ENCODE measurements around the gene BMPR1B.

BMPR1B gene

DNA sequence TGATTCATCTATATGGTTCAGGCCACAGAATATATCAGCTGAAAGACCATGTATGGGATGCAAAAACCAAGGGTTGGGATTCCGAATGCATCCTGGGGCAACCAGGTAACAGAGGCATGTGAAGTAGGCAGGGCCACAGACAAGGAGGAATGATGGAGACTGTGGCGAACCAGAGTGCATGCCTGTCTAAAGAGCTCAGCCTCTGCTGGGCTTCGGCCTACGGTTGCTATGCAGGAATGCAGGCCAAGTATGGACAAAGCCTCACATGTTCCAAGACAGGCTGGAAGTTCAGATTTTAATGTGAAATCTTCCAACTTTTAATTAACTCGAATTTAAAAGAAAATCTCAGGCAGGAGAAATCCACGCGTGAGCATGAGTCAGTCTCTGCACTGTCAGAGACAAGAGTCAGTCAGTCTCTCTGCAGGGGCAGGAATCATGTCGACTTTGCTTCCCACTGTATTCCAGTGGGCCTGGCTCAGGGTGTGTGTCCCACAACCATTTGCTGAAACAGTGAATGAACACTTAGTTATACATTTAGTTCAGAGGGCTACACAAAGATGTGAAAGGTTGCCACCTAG lies 446.6 kb downstream of the BMPR1B start:
- DNase-seq, result no peak

GRCh38 chr4:95204873-95205272 lies 447.1 kb downstream of the BMPR1B start:
- DNase-seq, result no peak

All from GDM1 (cell line).